ENCODE measurements around the gene GPC1. TPM values are rescaled to one million over a fixed set of nuclear protein-coding genes. Genes with fewer than 3 reads are reported as not detected.
A peak's percentile ranks its signal among the peaks of the same experiment; 100 is the strongest.

The GPC1 gene
- total and polyA plus RNA-seq, 2 of the 4 experiments (the other 2 are of a cell fraction): 16.0 to 211 TPM

GRCh38 chr2:240437861-240438809 is 2.7 kb downstream of the GPC1 start:
- Histone ChIP-seq H3K14ac (replicated peaks; ENCODE audit: low read depth, low read length) (peak overlapping the region; percentile 4; the same call in 1 of the 2 replicates), H2BK5ac (ENCODE audit: low read depth, low read length, poor library complexity, severe bottlenecking) (peak overlapping the region; percentile 18), H3K79me1 (ENCODE audit: low read depth in 1 of 2, low read length in 2 of 2) (peaks cover 2 to 72% of the 10 kb centered on the region in 2 experiments; a peak in 3 of 4 replicates), H4K20me1 (ENCODE audit: insufficient read depth, low read length) (peaks cover 65% of the 10 kb centered on the region), H4K5ac (ENCODE audit: low read depth, low read length) (no peak overlapping the region), H2BK15ac (ENCODE audit: low read depth, low read length) (no peak overlapping the region), H3K56ac (ENCODE audit: extremely low read depth, insufficient read depth, low read length) (no peak overlapping the region), H3K23ac (ENCODE audit: low read depth, low read length) (0 out of 2 replicates have a peak overlapping the region, but pooled peaks have one; percentile 90), H3K18ac (ENCODE audit: low read depth, low read length) (no peak overlapping the region), H2BK20ac (ENCODE audit: low read depth, low read length) (no peak overlapping the region), H3K27ac (ENCODE audit: insufficient read depth, low read length) (0 out of 2 replicates have a peak overlapping the region, but pooled peaks have one; percentile 42), H2AK9ac (replicated peaks; ENCODE audit: low read depth, low read length, poor library complexity) (peak overlapping the region; percentile 89), H3K36me3 (ENCODE audit: control insufficient read depth, insufficient read depth, low read length) (peaks cover 8% of the 10 kb centered on the region; the same call in 1 of the 2 replicates), H3K27me3 (ENCODE audit: control insufficient read depth, insufficient read depth, low read length) (no peaks in the 10 kb centered on the region), H4K91ac (ENCODE audit: insufficient read depth, low read depth, low read length) (no peak overlapping the region), H2BK120ac (ENCODE audit: low read depth, low read length) (no peak overlapping the region), H3K4ac (ENCODE audit: low read depth, low read length) (peak overlapping the region; percentile 69), H3K9me3 (ENCODE audit: control insufficient read depth, insufficient read depth, low read length) (no peaks in the 10 kb centered on the region), H3K9ac (ENCODE audit: low read depth, low read length) (peak overlapping the region; percentile 46; the same call in 1 of the 2 replicates), H3K4me1 (ENCODE audit: control insufficient read depth, insufficient read depth, low read length) (peaks cover 29% of the 10 kb centered on the region), H2AFZ (replicated peaks; ENCODE audit: low read length, poor library complexity) (peak overlapping the region; percentile 81), H3K4me2 (ENCODE audit: low read depth, low read length) (peak overlapping the region; percentile 97), H3K4me3 (ENCODE audit: insufficient read depth, low read depth, low read length) (peak overlapping the region; percentile 13), H4K8ac (ENCODE audit: low read depth in 2 of 2, low read length in 2 of 2) (peak overlapping the region; percentile 0 to 21; a peak in 2 of 4 replicates), H2AK5ac (ENCODE audit: low read depth, low read length) (peak overlapping the region; percentile 74), H3K9me1 (ENCODE audit: insufficient read depth, low read length) (peaks cover 11% of the 10 kb centered on the region)
- intact Hi-C loops (cut with micrococcal nuclease) (loop anchor here (1.0 to 5.0 kb wide), 2 partner anchors 205 to 376 kb away; no protein-coding TSS in a partner anchor), dilution Hi-C loops (cut with HindIII; ENCODE audit: low sequenced_read_pairs, unreplicated experiment) (no loop called here), in situ Hi-C loops (cut with MboI; ENCODE audit: low sequenced_read_pairs) (loop anchor here (5.0 kb wide), 1 partner anchor 206 kb away; no protein-coding TSS in a partner anchor)
- ChIA-PET CTCF (interaction anchor here (1.1 kb wide), 1 partner anchor 204 kb away, joined by 3 read pairs; no protein-coding TSS in a partner anchor), POLR2A (ENCODE audit: unreplicated experiment) (no interaction called here)
- WGBS, 2 experiments (ENCODE audit: extremely low coverage in 2 of 2, insufficient read length in 1 of 2): 75% methylated on average over 1 of the region's 24 CpGs; no CpG with 5 or more reads in 1 of the 2 experiments
- DNase-seq (peak; percentile 42), ATAC-seq (ENCODE audit: low read depth) (peak; percentile 25)
- no TSS peak for BruUV-seq (replicated peaks)
- peak; percentile 95 for TF ChIP-seq SMC3 (IDR thresholded peaks at IDR 0.05; ENCODE audit: low read depth, low read length)
- TF ChIP-seq CEBPB (IDR thresholded peaks at IDR 0.05; ENCODE audit: low read depth, low read length): no peak
- no peak for TF ChIP-seq ELK1 (IDR thresholded peaks at IDR 0.05; ENCODE audit: borderline replicate concordance, low read depth, low read length)
- TF ChIP-seq NFE2L2 (IDR thresholded peaks at IDR 0.05; ENCODE audit: low read depth, low read length): no peak
- peak; percentile 96 for TF ChIP-seq RAD21 (IDR thresholded peaks at IDR 0.05; ENCODE audit: low read length)
- TF ChIP-seq RFX5 (IDR thresholded peaks at IDR 0.05; ENCODE audit: low read depth, low read length): no peak
- TF ChIP-seq MXI1 (IDR thresholded peaks at IDR 0.05; ENCODE audit: borderline replicate concordance, low read depth, low read length): no peak
- TF ChIP-seq RCOR1 (IDR thresholded peaks at IDR 0.05; ENCODE audit: insufficient replicate concordance, low read length): no peak
- TF ChIP-seq CTCF (conservative IDR thresholded peaks at IDR 0.05; ENCODE audit: low read depth, low read length): peak; percentile 95
- 0 out of 2 replicates have a peak, but pooled peaks have one; percentile 21 for TF ChIP-seq CHD1 (IDR thresholded peaks at IDR 0.05; ENCODE audit: low read depth, low read length)
- no peak for TF ChIP-seq MAFK (IDR thresholded peaks at IDR 0.05; ENCODE audit: low read depth, low read length)
- TF ChIP-seq MAZ (IDR thresholded peaks at IDR 0.05; ENCODE audit: borderline replicate concordance, low read depth, low read length): peak; percentile 56; the same call in 1 of the 2 replicates
- TF ChIP-seq POLR2A (IDR thresholded peaks at IDR 0.05; ENCODE audit: low read depth, low read length): peak; percentile 60
- TF ChIP-seq FOS (IDR thresholded peaks at IDR 0.05; ENCODE audit: low read depth, low read length): no peak
